Smooth muscle cell of bladder (primary cell): ENCODE results near the gene TAS2R39. TPM values are rescaled to one million over a fixed set of nuclear protein-coding genes. Genes with fewer than 3 reads are reported as not detected.

Experiments
- total RNA-seq: library from RNA; depleted of rRNA; stranded (reverse); fragments of >200 nt; gene quantifications from 2 replicates; pipeline ENCODE4 v1.2.3, GENCODE V29; 2014

The TAS2R39 gene
- not detected in 2 replicates for total RNA-seq

GRCh38 chr7:143183024-143183423, at the start of gene TAS2R39:
TSS of gene TAS2R39 (plus strand) at chr7:143183419. CDS start at chr7:143183419, 0 bp downstream.

DNA sequence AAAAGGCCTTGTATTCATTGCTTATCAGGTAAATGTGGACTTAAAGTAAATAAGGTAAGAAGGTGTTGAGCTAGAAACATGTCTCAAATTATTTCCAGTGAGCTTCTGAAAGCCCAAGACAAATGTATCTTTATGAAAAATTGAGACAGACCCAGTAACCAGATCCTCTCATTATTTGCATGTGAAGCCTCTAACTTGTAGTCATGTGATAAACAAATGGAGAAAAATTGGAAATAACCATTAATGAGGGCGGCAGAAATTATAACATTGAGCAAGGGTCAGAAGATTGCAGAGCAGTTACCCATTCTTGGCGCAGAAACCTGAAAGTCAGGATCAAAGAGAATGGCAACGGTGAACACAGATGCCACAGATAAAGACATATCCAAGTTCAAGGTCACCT, 38.5 kb downstream of the TAS2R39 start, which contains the start of gene TAS2R40:
TAS2R40 (plus strand) TSS at position 301 of the 400 bp plus-strand sequence; CDS start at position 343, 42 bp downstream.

Other genes with a start within 250 kb of the TAS2R39 start
- gene TRPV5, start 249.7 kb upstream of the TAS2R39 start, total RNA-seq: not detected in 2 replicates
- gene LLCFC1, start 243.9 kb upstream of the TAS2R39 start, total RNA-seq: not detected in 2 replicates
- 0.28 TPM in 1 of 2 replicates, not detected in the other for gene KEL, start 221.1 kb upstream of the TAS2R39 start, total RNA-seq
- gene OR9A2, start 156.3 kb upstream of the TAS2R39 start, total RNA-seq: not detected in 2 replicates
- not detected in 2 replicates for gene OR6V1, start 131.1 kb upstream of the TAS2R39 start, total RNA-seq
- not detected in 2 replicates for gene PIP, start 51.3 kb upstream of the TAS2R39 start, total RNA-seq
- not detected in 2 replicates for gene TAS2R40, start 38.6 kb downstream of the TAS2R39 start, total RNA-seq
- 82.6 and 83.4 TPM in 2 replicates for gene GSTK1, start 80.0 kb downstream of the TAS2R39 start, total RNA-seq
- not detected in 2 replicates for gene TMEM139, start 101.5 kb downstream of the TAS2R39 start, total RNA-seq
- 4.0 and 5.4 TPM in 2 replicates for gene CASP2, start 104.9 kb downstream of the TAS2R39 start, total RNA-seq
- gene CLCN1, start 132.7 kb downstream of the TAS2R39 start, total RNA-seq: 0.09 and 0.14 TPM in 2 replicates
- gene FAM131B, start 179.3 kb downstream of the TAS2R39 start, total RNA-seq: 1.00 and 1.9 TPM in 2 replicates
- gene ZYX, start 197.9 kb downstream of the TAS2R39 start, total RNA-seq: 9.4 and 14.0 TPM in 2 replicates
- gene EPHA1, start 225.4 kb downstream of the TAS2R39 start, total RNA-seq: 0.09 and 0.14 TPM in 2 replicates